Measurements from ENCODE around the gene OVCH1.

GRCh38 chr12:29395356-29395755 is 102.1 kb downstream of the OVCH1 start:
- TF ChIP-seq CTCF (IDR thresholded peaks at IDR 0.05 in 2 of 3, conservative IDR thresholded peaks at IDR 0.05 in 1 of 3; ENCODE audit: control insufficient read depth in 2 of 3, extremely low read depth in 1 of 3, insufficient read depth in 1 of 3, low read depth in 3 of 3, low read length in 3 of 3) (no peak), YY1 (IDR thresholded peaks at IDR 0.05; ENCODE audit: low read depth, low read length) (no peak), PBX3 (IDR thresholded peaks at IDR 0.05; ENCODE audit: insufficient replicate concordance, low read depth, low read length) (no peak), TCF12 (IDR thresholded peaks at IDR 0.05; ENCODE audit: low read depth, low read length) (no peak), PRDM15 (CRISPR knock-in tag; IDR thresholded peaks at IDR 0.05) (no peak), REST (IDR thresholded peaks at IDR 0.05; ENCODE audit: low read depth, low read length) (no peak), PKNOX1 (IDR thresholded peaks at IDR 0.05) (no peak), EP300 (IDR thresholded peaks at IDR 0.05; ENCODE audit: borderline replicate concordance in 1 of 2, control insufficient read depth in 1 of 2, low read depth in 2 of 2, low read length in 2 of 2) (no peak), CBFB (IDR thresholded peaks at IDR 0.05; ENCODE audit: low read depth) (no peak), ETV6 (conservative IDR thresholded peaks at IDR 0.05 in 1 of 2, IDR thresholded peaks at IDR 0.05 in 1 of 2; ENCODE audit: borderline replicate concordance in 1 of 2, low read depth in 1 of 2) (no peak)

Measured in GM12878 (cell line).